ENCODE measurements around the gene SEMA3B.
"Not testable (repeated sequence)": the region's sequence is repeated elsewhere in the genome, so short reads cannot be mapped to it uniquely, and the experiment has no call there.

The SEMA3B gene

DNA sequence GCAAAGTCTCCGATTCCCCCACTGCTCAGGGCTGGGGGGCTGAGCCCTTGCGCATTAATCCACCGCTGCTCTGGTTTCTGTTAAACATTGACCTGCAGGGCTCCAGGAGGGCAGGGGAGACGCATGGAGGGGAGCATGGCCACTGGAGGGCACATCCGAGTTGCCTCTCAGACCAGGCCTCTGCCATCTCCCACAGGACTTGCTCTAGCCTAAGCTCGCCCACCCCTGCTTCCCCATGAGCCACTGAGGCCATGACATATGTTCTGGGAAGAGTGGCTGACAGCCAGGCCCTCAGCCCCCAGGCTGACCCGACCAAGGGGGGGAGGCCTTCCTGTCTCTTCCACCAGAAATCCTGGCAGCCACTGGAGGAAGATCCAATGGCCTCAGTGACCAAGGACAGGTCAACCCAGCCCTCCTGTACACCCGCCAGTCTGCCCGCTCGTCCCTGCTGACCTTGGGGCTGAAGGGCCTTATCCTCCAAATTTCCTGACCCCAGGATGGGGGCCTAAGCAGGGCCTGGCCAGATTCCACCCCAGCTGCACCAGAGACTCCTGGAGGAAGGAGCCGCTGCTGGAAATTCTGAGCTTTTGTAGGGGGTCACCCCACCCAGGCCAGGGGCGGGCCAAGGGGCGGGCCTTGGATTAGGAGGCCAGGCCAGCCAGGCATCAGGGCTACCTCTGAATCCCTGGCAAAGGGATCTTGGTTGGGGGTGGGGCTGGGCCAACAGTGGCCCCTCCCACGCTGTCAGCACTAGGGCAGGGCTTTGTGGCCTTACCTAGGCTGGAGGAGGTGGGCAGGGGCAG lies 34.3 kb downstream of the SEMA3B start, which contains the start of gene HYAL1:
TSS of gene HYAL1 (minus strand) at position 562 of the 803 bp plus-strand sequence. CDS start 618 bp downstream, outside the sequence.
- Histone ChIP-seq H3K4me2 (ENCODE audit: low read depth, low read length, poor library complexity, severe bottlenecking) (no peak within 1 kb of the TSS), H3K4me3 (ENCODE audit: low read length, poor library complexity, severe bottlenecking) (no peak within 1 kb of the TSS), H3K9me3 (ENCODE audit: insufficient read depth, low read depth, low read length) (no peaks in the 10 kb centered on the region), H3K79me2 (ENCODE audit: insufficient read depth, low read length) (peaks cover 4% of the 10 kb centered on the region; the same call in 1 of the 2 replicates), H3K9ac (ENCODE audit: low read depth, low read length, poor library complexity, severe bottlenecking) (no peak within 1 kb of the TSS), H4K20me1 (ENCODE audit: insufficient read depth, low read length, poor library complexity, severe bottlenecking) (peaks cover 3% of the 10 kb centered on the region), H3K4me1 (ENCODE audit: insufficient read depth, low read length, poor library complexity, severe bottlenecking) (peaks cover 11% of the 10 kb centered on the region), H3K36me3 (ENCODE audit: insufficient read depth, low read length) (no peaks in the 10 kb centered on the region), H3K9me2 (replicated peaks; ENCODE audit: low read depth, low read length) (no peaks in the 10 kb centered on the region), H3F3A (ENCODE audit: low read depth) (no peaks in the 10 kb centered on the region), H3K27me3 (ENCODE audit: insufficient read depth, low read length, poor library complexity, severe bottlenecking) (no peaks in the 10 kb centered on the region), H2AFZ (ENCODE audit: low read length) (no peak within 1 kb of the TSS)
- TF ChIP-seq EZH2phosphoT487 (IDR thresholded peaks at IDR 0.05; ENCODE audit: borderline replicate concordance): no peak
- TF ChIP-seq, protein P1, sequence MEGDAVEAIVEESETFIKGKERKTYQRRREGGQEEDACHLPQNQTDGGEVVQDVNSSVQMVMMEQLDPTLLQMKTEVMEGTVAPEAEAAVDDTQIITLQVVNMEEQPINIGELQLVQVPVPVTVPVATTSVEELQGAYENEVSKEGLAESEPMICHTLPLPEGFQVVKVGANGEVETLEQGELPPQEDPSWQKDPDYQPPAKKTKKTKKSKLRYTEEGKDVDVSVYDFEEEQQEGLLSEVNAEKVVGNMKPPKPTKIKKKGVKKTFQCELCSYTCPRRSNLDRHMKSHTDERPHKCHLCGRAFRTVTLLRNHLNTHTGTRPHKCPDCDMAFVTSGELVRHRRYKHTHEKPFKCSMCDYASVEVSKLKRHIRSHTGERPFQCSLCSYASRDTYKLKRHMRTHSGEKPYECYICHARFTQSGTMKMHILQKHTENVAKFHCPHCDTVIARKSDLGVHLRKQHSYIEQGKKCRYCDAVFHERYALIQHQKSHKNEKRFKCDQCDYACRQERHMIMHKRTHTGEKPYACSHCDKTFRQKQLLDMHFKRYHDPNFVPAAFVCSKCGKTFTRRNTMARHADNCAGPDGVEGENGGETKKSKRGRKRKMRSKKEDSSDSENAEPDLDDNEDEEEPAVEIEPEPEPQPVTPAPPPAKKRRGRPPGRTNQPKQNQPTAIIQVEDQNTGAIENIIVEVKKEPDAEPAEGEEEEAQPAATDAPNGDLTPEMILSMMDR (conservative IDR thresholded peaks at IDR 0.05; ENCODE audit: low read length): peak; percentile 34

DNA sequence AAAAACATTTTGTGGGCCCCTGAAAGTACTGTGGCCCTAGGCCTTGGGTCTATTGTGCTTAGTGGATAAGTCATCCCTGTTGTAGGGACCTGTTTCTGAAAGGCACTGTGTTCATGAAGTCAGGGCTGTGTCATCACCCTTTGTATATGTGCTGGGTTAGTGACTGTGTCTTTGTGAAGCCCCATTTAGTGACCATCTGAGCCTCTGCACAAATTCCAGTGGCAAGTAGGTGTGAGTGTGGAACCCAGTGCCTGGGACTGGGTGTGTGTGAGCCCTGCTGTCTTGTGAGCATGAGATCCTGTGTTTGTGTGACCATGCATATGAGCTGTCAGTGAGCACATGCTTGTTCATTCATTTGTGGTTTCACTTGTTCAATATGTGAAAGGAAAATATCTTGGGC lies 35.7 kb downstream of the SEMA3B start:
- no peaks in the 10 kb centered on the region for H3K27me3 ChIP-seq (ENCODE audit: insufficient read depth, low read length, poor library complexity, severe bottlenecking)
- TF ChIP-seq, protein P1 (conservative IDR thresholded peaks at IDR 0.05; ENCODE audit: low read length): no peak
- no peak for TF ChIP-seq EZH2phosphoT487 (IDR thresholded peaks at IDR 0.05; ENCODE audit: borderline replicate concordance)
- no peaks in the 10 kb centered on the region for H4K20me1 ChIP-seq (ENCODE audit: insufficient read depth, low read length, poor library complexity, severe bottlenecking)
- no peaks in the 10 kb centered on the region for H3F3A ChIP-seq (ENCODE audit: low read depth)
- H3K4me3 ChIP-seq (ENCODE audit: low read length, poor library complexity, severe bottlenecking): no peak overlapping the region
- H3K79me2 ChIP-seq (ENCODE audit: insufficient read depth, low read length): no peaks in the 10 kb centered on the region
- H3K9me3 ChIP-seq (ENCODE audit: insufficient read depth, low read depth, low read length): no peaks in the 10 kb centered on the region
- no peak overlapping the region for H3K9ac ChIP-seq (ENCODE audit: low read depth, low read length, poor library complexity, severe bottlenecking)
- no peak overlapping the region for H3K4me2 ChIP-seq (ENCODE audit: low read depth, low read length, poor library complexity, severe bottlenecking)
- no peaks in the 10 kb centered on the region for H3K9me2 ChIP-seq (replicated peaks; ENCODE audit: low read depth, low read length)
- H3K36me3 ChIP-seq (ENCODE audit: insufficient read depth, low read length): no peaks in the 10 kb centered on the region
- no peak overlapping the region for H2AFZ ChIP-seq (ENCODE audit: low read length)
- peaks cover 10% of the 10 kb centered on the region for H3K4me1 ChIP-seq (ENCODE audit: insufficient read depth, low read length, poor library complexity, severe bottlenecking)

DNA sequence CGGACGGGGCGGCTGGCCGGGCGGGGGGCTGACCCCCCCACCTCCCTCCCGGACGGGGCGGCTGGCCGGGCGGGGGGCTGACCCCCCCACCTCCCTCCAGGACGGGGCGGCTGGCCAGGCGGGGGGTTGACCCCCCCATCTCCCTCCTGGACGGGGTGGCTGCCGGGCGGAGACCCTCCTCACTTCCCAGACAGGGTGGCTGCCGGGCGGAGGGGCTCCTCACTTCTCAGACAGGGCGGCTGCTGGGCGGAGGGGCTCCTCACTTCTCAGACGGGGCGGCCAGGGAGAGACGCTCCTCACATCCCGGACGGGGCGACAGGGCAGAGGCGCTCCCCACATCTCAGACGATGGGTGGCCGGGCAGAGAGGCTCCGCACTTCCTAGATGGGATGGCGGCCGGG lies 43.1 kb downstream of the SEMA3B start:
- H4K20me1 ChIP-seq (ENCODE audit: insufficient read depth, low read length, poor library complexity, severe bottlenecking); H3K4me3 ChIP-seq (ENCODE audit: low read length, poor library complexity, severe bottlenecking); H3K4me1 ChIP-seq (ENCODE audit: insufficient read depth, low read length, poor library complexity, severe bottlenecking); H3F3A ChIP-seq (ENCODE audit: low read depth); H2AFZ ChIP-seq (ENCODE audit: low read length); H3K9me2 ChIP-seq (replicated peaks; ENCODE audit: low read depth, low read length); H3K36me3 ChIP-seq (ENCODE audit: insufficient read depth, low read length); H3K9me3 ChIP-seq (ENCODE audit: insufficient read depth, low read depth, low read length); H3K4me2 ChIP-seq (ENCODE audit: low read depth, low read length, poor library complexity, severe bottlenecking); H3K79me2 ChIP-seq (ENCODE audit: insufficient read depth, low read length); H3K27me3 ChIP-seq (ENCODE audit: insufficient read depth, low read length, poor library complexity, severe bottlenecking); H3K9ac ChIP-seq (ENCODE audit: low read depth, low read length, poor library complexity, severe bottlenecking): not testable (repeated sequence)

DNA sequence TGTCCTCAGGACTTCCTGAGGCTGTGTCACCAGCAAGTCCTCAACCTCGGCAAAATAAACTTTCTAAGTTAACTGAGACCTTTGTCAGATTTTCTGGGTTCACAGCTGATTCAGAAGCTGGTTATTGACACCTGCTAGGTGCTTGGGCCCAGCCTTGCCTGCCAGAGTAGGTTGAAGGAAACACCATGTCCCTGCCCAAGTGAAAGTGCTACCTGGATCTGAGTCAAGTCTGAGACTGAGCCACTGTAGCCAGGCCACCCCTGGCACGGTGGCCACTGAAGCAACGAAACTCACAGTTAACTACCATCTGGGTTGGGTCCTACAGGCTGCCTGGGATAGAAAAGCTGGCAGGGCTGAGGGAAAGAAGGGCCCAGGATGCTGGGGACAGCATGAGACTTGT lies 45.4 kb downstream of the SEMA3B start:
- H3K27me3 ChIP-seq (ENCODE audit: insufficient read depth, low read length, poor library complexity, severe bottlenecking): no peaks in the 10 kb centered on the region

More for the DNA sequence above, 45.4 kb downstream of the SEMA3B start:
- Histone ChIP-seq H3K4me1 (ENCODE audit: insufficient read depth, low read length, poor library complexity, severe bottlenecking) (peaks cover 27% of the 10 kb centered on the region), H3K9me3 (ENCODE audit: insufficient read depth, low read depth, low read length) (no peaks in the 10 kb centered on the region), H3K4me2 (ENCODE audit: low read depth, low read length, poor library complexity, severe bottlenecking) (no peak overlapping the region), H3K36me3 (ENCODE audit: insufficient read depth, low read length) (no peaks in the 10 kb centered on the region), H3F3A (ENCODE audit: low read depth) (no peaks in the 10 kb centered on the region), H4K20me1 (ENCODE audit: insufficient read depth, low read length, poor library complexity, severe bottlenecking) (peaks cover 3% of the 10 kb centered on the region), H3K9ac (ENCODE audit: low read depth, low read length, poor library complexity, severe bottlenecking) (no peak overlapping the region), H3K9me2 (replicated peaks; ENCODE audit: low read depth, low read length) (no peaks in the 10 kb centered on the region), H3K4me3 (ENCODE audit: low read length, poor library complexity, severe bottlenecking) (no peak overlapping the region), H3K79me2 (ENCODE audit: insufficient read depth, low read length) (peaks cover 15% of the 10 kb centered on the region; the same call in 1 of the 2 replicates), H2AFZ (ENCODE audit: low read length) (no peak overlapping the region)
- TF ChIP-seq, protein P1 (conservative IDR thresholded peaks at IDR 0.05; ENCODE audit: low read length): no peak
- TF ChIP-seq EZH2phosphoT487 (IDR thresholded peaks at IDR 0.05; ENCODE audit: borderline replicate concordance): no peak
